HG03039 (cell line): Measurements from ENCODE around the gene GPN3.
"Not testable (repeated sequence)": the region's sequence is repeated elsewhere in the genome, so short reads cannot be mapped to it uniquely, and the experiment has no call there.

Source experiments
- ATAC-seq: cut with Tn5 transposase; IDR thresholded peaks from one replicate; pipeline ENCODE4 v1.9.1; 2021; ENCODE audit warnings: mild to moderate bottlenecking, moderate library complexity; ENCODE audit not compliant: unreplicated experiment

GPN3 gene

DNA sequence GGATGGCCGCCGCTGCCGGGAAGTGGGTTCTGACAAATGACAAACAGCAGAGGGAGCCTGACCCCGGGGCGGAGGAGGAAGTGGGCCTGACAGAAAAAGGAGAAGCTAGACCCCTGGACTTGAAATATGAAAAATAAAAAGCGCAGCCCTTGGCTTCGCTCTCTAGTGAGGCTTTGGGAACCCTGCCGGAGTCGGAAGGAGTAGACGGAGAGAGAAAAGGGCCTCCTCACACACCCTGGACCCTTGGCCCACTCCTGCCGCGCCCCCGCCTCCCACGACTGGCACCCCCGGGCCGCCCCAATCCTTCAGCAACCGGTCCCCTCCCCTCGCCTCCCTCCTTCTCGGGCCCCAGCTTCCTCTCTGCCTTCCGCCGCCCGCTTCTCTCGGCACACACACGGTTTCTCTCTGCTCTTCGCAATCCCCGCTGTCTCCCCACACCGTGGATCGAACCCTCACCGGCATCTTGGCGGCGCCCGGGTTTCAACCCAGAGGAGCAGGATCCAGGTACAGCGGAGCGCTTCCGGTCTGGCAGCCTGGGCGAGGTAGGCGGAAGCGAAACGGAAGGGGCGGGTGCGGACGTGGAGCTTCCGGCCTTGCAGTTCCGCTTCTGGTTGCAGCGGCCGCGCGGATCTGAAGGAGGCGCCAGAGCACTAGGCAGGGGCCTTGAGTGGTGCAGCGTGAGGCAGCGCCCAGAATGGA is 18.1 kb downstream of the GPN3 start, which contains the start of gene ARPC3:
Gene ARPC3 (minus strand): TSS at position 539 of the 699 bp plus-strand sequence. CDS start 77 bp downstream, at position 462.
- peak; percentile 90 for ATAC-seq

DNA sequence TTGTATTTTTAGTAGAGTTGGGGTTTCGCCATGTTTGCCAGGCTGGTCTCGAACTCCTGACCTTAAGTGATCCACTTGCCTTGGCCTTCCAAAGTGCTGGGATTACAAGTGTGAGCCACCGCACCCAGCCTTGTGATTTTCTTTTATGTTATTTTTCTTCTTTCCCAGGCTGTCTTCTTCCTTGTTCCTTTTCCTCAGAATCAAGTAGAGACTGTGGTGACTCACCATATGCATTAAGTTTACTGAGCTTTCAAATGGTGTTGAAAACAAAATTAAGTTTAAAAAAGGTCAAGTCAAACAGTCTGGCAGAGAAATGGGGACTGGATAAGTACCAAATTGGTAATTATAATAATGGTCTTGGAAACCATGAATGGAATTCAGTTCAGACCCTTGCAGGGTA is 23.6 kb downstream of the GPN3 start:
- ATAC-seq: no peak

DNA sequence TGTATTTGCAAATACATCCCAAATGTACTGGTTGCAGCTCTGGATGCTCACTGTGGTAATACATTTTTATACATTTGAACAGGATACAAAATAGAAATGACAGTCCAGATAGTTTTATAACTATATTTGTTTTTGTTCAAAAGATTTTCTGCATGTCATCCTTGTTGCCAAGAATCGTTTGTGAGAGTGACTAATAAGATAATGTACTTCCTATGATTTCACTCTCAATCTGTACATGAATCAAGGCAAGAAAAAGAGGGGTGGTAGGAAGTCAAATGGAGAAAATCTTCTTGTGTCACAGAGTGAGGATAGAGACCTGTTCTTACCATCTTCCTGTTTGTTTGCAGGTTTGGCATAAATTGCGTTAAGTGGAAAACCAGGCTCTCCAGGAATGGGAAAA is 31.8 kb downstream of the GPN3 start:
- ATAC-seq: no peak

DNA sequence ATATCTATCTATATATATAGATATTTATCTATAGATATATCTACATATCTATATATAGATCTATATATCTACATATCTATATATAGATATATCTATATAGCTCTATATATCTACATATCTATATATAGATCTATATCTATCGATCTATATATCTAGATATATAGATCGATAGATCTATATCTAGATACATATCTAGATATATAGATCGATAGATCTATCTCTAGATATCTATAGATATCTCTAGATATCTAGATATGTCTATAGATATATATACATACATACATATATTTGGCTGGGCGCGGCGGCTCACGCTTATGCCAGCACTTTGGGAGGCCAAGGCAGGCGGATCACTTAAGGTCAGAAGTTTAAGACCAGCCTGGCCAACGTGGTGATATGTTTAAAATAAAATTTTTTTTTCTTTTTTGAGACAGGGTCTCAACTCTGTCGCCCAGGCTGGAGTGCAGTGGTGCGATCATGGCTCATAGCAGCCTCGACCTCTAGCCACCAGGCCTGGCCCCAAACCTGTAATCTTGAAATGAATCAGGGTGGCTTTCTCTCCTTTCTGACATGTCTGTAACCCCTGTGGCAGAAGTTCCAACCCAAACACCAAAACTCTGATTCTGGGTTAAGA is 36.0 kb downstream of the GPN3 start:
- ATAC-seq: no peak

DNA sequence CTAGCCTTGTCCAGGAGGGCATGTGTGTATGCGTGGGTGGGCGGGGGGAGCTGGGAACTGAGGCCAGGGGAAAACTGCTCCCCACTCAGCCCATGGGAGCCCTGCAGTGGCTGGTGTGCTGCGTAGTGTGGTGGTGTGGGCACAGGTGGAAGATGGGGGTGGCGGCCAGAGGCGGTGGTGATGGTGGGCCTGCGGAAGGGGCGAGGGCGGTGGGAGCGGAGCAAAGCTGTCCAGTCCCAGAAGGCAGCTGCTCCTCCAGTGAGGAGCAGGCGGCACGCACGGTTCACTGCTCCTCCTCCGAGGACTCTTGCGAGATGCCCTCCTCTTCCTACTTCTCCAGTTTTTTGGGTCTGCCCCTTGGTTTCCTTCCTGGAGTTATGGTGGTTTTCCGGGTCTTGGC is 38.4 kb downstream of the GPN3 start:
- not testable (repeated sequence) for ATAC-seq

DNA sequence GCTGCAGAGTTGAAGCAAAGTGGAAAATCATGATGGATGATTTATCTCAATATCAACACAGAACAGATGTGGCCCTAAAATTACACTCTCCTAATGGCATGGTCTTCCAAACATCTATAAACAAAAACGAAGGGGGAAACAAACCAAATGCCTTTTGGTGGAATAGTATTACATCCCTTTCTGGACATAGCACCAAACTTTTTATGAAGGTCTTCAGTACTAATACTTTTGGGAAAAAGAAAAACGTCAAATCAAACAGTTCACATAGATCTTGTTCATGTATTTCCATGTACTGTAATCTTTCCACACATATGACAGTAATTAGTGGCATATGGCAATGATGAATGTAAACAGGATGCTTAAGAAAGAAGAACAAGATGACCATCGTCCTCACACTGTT is 41.7 kb downstream of the GPN3 start:
- ATAC-seq: no peak

DNA sequence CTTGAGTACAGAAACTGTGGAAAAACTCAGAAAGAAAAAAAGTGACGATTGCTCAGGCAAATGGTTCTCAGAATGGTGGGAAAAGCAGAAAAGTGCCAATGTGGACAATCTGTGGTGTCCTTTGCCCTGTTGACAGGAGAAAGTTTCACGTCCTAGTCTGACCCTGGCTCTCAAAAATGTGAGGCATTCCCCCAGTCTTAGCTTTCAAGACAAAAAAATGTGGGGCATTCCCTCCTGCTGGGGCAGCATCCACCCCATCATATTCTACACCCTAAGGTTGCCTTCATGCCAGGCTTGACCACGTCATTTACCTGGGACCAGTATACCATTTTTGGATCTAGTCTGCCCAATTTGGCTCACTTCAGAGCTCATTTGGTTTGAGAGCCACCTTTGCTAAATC is 43.8 kb downstream of the GPN3 start:
- ATAC-seq: no peak

DNA sequence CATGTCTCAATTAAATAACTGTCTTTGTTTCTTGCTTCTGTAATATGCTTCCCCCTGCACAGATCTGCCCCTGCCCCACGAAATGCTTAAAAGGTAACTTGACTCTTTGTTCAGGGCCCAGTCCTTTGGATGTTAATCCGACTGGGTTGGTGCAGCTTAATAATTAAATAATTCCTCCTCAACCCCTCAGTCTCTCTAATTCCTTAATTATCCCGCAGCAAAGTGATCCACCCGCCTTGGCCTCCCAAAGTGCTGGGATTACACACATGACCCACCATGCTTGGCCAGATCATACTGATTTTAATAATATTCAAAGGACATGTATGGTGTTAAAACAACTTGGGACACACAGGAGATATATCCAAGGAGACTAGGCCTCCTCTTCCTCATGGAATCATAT is 46.4 kb downstream of the GPN3 start:
- ATAC-seq: no peak

DNA sequence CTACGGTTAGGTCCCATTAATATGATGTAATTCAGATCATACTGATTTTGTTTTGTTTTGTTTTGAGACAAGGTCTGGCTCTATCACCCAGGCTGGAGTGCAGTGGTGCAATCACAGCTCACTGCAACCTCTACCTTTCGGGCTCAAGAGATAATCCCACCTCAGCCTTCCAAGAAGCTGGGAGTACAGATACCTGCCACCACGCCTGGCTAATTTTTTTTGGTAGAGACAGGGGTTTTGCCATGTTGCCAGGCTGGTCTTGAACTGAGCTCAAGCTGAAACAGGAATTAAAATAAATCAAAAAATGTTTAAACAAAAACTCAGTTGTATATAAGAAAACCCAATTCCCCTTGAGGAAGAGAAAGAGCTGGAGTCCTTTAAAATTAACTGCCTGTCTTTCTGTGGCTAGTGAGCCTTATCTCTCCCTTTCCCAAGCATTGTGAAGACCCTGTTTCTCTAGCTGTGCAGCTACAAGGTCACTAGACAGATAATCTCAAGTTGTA is 46.8 kb downstream of the GPN3 start:
- no peak for ATAC-seq

DNA sequence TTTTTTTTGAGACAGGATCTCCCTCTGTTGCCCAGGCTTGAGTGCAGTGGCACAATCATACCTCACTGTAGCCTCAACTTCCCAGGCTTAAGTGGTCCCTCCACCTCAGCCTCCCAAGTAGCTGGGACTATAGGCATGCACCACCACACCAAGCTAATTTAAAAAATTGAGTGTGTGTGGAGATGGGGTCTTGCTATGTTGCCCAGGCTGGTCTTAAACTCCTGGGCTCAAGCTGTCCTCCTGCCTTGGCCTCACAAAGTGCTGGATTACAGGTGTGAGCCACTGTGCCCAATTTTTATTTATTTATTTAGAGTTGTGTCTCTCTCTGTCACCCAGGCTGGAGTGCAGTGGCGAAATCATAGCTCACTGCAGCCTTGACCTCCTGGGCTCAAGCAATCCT is 47.4 kb downstream of the GPN3 start:
- not testable (repeated sequence) for ATAC-seq

DNA sequence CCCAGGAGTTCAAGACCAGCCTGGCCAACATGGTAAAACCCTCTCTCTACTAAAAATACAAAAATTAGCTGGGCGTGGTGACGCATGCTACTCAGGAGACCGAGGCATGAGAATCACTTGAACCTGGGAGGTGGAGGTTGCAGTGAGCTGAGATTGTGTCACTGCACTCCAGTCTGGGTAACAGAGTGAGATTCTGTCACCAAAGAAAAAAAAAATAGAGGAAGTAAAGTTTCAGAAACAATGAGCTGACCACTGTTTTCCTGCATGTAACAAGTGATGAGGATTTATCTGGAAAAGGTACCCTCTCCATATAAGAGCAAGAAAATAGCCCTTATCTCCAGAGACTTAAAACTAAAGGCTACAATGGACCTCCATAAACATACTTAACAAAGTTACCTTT is 50.9 kb downstream of the GPN3 start:
- not testable (repeated sequence) for ATAC-seq

DNA sequence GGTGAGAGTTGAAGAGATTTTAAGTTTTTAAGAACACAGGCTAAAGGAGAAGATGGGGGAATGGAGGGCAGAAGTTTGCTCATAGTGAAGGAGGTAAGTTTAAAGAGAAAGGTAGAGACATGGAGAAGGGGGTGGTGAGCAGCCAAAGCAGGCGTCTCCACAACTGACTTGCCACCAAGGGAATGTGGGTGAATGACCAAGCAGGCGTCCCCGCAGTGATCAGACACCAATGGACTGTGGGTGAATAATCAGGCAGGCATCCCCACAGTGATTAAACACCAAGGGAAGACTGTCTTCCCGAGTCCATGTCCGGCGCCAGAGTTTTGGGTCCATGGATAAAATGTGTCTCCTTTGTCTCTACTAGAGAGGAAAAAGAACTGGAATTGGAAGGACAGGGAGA is 58.0 kb downstream of the GPN3 start:
- ATAC-seq: not testable (repeated sequence)

DNA sequence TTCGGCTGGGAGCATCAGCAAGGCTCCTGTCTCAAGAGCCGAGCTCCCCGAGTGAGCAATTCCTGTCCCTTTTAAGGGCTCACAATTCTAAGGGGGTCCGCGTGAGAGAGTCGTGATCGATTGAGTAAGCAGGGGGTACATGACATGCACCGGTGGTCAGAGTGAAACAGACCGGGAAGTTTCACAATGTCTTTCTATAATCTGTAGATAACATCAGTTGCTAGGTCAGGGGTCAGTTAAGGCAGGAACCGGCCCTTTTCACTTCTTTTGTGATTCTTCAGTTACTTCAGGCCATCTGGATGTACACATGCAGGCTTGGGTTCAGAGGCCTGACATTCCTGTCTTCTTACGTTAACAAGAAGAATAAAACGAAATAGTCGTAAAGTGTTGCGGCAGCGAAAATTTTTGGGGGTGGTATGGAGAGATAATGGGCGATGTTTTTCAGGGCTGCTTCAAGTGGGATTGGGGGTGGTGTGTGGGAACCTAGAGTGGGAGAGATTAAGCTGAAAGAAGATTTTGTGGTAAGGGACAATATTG is 62.9 kb downstream of the GPN3 start:
- not testable (repeated sequence) for ATAC-seq

DNA sequence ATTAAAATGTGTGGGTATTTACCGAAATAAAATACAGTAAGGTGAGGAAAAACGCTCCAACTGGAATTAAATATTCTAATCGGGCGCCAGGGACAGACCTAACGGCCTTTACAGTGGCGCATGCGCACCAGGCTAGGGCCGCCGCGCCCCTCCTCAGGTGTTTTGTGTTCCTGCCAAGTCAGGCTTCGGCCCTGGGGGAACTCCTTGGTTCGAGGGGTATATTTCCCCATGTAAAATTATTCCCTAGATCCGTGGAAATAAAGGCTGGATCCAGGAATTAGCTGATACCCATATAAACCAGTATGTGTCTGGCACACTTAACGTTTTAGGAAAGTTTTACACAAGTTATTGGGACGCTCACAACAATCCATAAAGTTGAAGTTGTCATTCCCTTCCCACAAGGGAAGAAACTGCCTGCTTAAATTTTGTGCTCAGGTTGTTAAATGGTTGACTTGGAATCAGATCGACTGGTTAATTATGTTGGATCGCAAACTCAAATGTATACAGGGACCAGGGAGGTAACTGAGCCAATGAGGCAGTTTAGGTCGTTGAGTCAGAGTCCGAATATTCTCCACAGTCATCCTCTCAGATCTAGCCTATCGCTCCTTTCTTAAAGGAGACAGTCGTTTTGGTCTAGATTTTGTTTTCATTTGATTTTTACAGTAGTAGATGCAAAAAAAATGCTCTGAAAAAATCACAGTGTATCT is 63.9 kb downstream of the GPN3 start:
- ATAC-seq: no peak

DNA sequence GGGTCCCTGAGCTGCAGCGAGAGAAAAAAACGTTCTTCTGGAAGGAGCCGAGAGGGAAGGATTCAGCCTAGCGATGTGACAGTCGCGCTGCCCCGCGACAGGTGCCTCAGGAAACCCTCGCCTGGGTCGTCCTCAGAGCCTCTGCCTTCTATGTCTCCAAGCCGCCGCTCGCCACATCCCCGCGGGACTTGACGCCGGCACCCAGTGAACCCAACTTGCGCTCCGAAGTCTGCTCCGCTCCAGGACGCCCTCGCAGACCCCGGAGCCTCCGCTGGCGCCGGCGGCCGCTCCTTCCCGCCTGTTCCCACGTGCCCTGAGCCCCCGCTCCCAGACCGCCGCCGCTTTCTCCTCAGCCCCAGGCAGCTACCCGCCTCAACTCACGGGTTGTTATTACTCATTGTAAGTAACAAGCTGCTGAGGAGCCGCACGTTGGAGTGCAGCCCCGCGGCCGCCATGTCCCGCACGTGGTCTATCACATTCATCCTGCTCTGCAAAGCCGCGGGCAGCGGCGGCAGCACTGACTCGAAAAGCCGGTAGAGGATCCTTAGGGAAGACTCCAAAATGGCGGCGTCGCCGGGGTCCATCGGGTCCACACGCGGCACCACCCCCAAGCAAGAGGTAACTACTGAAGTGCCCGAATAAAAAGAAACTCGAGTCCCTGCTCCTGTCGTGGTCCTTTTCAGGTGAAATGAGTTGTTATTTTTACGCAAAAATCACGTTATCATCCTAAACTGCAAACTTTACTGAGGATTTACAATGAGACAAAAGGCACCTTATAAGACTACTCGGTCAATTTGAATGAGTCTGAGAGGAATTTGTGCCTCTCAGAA is 64.7 kb downstream of the GPN3 start, which contains the start of gene ANAPC7:
Gene ANAPC7 (minus strand): TSS at position 563 of the 830 bp plus-strand sequence. CDS start 81 bp downstream, at position 482.
- ATAC-seq: peak; percentile 67
